ENCODE measurements around the gene TRIM63.

GRCh38 chr1:26027716-26028489 is 39.5 kb downstream of the TRIM63 start:
- TF ChIP-seq EZH2 (IDR thresholded peaks at IDR 0.05; ENCODE audit: borderline replicate concordance, insufficient read depth, low read depth, low read length, poor library complexity, severe bottlenecking) (no peak), CTCF (IDR thresholded peaks at IDR 0.05) (no peak)

Data from B cell (primary cell).